Measurements from ENCODE around the gene SLC29A3. TPM values are rescaled to one million over a fixed set of nuclear protein-coding genes. Genes with fewer than 3 reads are reported as not detected.

Gene SLC29A3
- total RNA-seq, 2 donors from 2014 or later: 4.6 to 12.7 TPM

- no peak overlapping the region for H3K27ac ChIP-seq
- no peak overlapping the region for H3K4me3 ChIP-seq
- TF ChIP-seq POLR2AphosphoS5 (IDR thresholded peaks at IDR 0.05) (no peak), POLR2A (IDR thresholded peaks at IDR 0.05) (no peak), CTCF (IDR thresholded peaks at IDR 0.05) (no peak)
- H3K9me3 ChIP-seq: no peaks in the 10 kb centered on the region
- no peak for DNase-seq (ENCODE audit: low spot score)
- intact Hi-C loops (cut with DNase I): loop anchor here (5.0 kb wide), 1 partner anchor 59 kb away; the partner anchor contains the start of gene SLC29A3
- H3K27me3 ChIP-seq (replicated peaks; ENCODE audit: insufficient read depth): no peaks in the 10 kb centered on the region
- H3K4me1 ChIP-seq (replicated peaks): no peaks in the 10 kb centered on the region
- H3K36me3 ChIP-seq: no peaks in the 10 kb centered on the region
- WGBS: 55% methylated on average over 3 of the region's 3 CpGs
Observed at GRCh38 chr10:71375952-71376351, 56.9 kb downstream of the SLC29A3 start.

- no peaks in the 10 kb centered on the region for H3K36me3 ChIP-seq
- H3K4me3 ChIP-seq: no peak overlapping the region
- intact Hi-C loops (cut with DNase I): loop anchor here (5.0 kb wide), 1 partner anchor 61 kb away; the partner anchor contains the start of gene SLC29A3
- no peak overlapping the region for H3K27ac ChIP-seq
- no peak for DNase-seq (ENCODE audit: low spot score)
- TF ChIP-seq POLR2A (IDR thresholded peaks at IDR 0.05) (no peak), POLR2AphosphoS5 (IDR thresholded peaks at IDR 0.05) (no peak), CTCF (IDR thresholded peaks at IDR 0.05) (no peak)
- no peaks in the 10 kb centered on the region for H3K27me3 ChIP-seq (replicated peaks; ENCODE audit: insufficient read depth)
- H3K9me3 ChIP-seq: no peaks in the 10 kb centered on the region
- no peaks in the 10 kb centered on the region for H3K4me1 ChIP-seq (replicated peaks)
- 59% methylated on average over 6 of the region's 6 CpGs for WGBS
Observed at GRCh38 chr10:71378336-71379117, 59.5 kb downstream of the SLC29A3 start.

GRCh38 chr10:71379118-71379766 is 60.2 kb downstream of the SLC29A3 start:
- TF ChIP-seq POLR2A (IDR thresholded peaks at IDR 0.05) (no peak), POLR2AphosphoS5 (IDR thresholded peaks at IDR 0.05) (no peak), CTCF (IDR thresholded peaks at IDR 0.05) (no peak)
- WGBS: 64% methylated on average over 3 of the region's 3 CpGs

GRCh38 chr10:71380841-71381240 is 61.8 kb downstream of the SLC29A3 start:
- intact Hi-C loops (cut with DNase I): loop anchor here (5.0 kb wide), 2 partner anchors 191 to 326 kb away; no protein-coding TSS in a partner anchor
- 40% methylated on average over 1 of the region's 1 CpG for WGBS
- Histone ChIP-seq H3K4me3 (no peak overlapping the region), H3K27ac (no peak overlapping the region), H3K4me1 (replicated peaks) (no peaks in the 10 kb centered on the region), H3K36me3 (no peaks in the 10 kb centered on the region), H3K9me3 (no peaks in the 10 kb centered on the region), H3K27me3 (replicated peaks; ENCODE audit: insufficient read depth) (no peaks in the 10 kb centered on the region)
- DNase-seq (ENCODE audit: low spot score): no peak
- TF ChIP-seq CTCF (IDR thresholded peaks at IDR 0.05) (no peak), POLR2AphosphoS5 (IDR thresholded peaks at IDR 0.05) (no peak), POLR2A (IDR thresholded peaks at IDR 0.05) (no peak)

More at GRCh38 chr10:71379118-71379766, 60.2 kb downstream of the SLC29A3 start:
- no peak for DNase-seq (ENCODE audit: low spot score)
- intact Hi-C loops (cut with DNase I): loop anchor here (5.0 kb wide), 1 partner anchor 62 kb away; the partner anchor contains the start of gene SLC29A3
- Histone ChIP-seq H3K9me3 (no peaks in the 10 kb centered on the region), H3K27me3 (replicated peaks; ENCODE audit: insufficient read depth) (no peaks in the 10 kb centered on the region), H3K4me3 (no peak overlapping the region), H3K27ac (no peak overlapping the region), H3K4me1 (replicated peaks) (no peaks in the 10 kb centered on the region), H3K36me3 (no peaks in the 10 kb centered on the region)
